WERI-Rb-1 (cell line): ENCODE measurements around the gene C2CD4D.
A peak's percentile ranks its signal among the peaks of the same experiment; 100 is the strongest.

Experiments used
- DNase-seq: peaks from one replicate; pipeline ENCODE4 v3.0.0-alpha.2; 2020
- H3K27ac ChIP-seq: fragments of 250-450 bp; sonication (Bioruptor Pico); 2 replicates; pipeline ENCODE4 v1.5.1; 2020; ENCODE audit warnings: mild to moderate bottlenecking, moderate library complexity
- H3K27me3 ChIP-seq: fragments of 250-450 bp; sonication (Bioruptor Pico); 2 replicates; pipeline ENCODE4 v1.5.1; 2021; ENCODE audit warnings: mild to moderate bottlenecking, low read depth, moderate library complexity; ENCODE audit not compliant: insufficient read depth, severe bottlenecking
- H3K36me3 ChIP-seq: fragments of 250-450 bp; sonication (Bioruptor Pico); 2 replicates; pipeline ENCODE4 v1.5.1; 2020; ENCODE audit warnings: mild to moderate bottlenecking, moderate library complexity
- H3K4me3 ChIP-seq: 2 replicates; pipeline ENCODE4 v1.5.1; 2011; ENCODE audit warnings: low read depth, mild to moderate bottlenecking, control low read depth, low read length
- H3K9me3 ChIP-seq: fragments of 250-450 bp; sonication (Bioruptor Pico); 2 replicates; pipeline ENCODE4 v1.5.1; 2021; ENCODE audit warnings: mild to moderate bottlenecking, moderate library complexity; ENCODE audit not compliant: severe bottlenecking
- TF ChIP-seq, protein P1 (sequence below): IDR thresholded peaks from 2 replicates; pipeline ENCODE4 v1.5.1; 2011; ENCODE audit warnings: low read depth, mild to moderate bottlenecking, control low read depth, inconsistent platforms, low read length

Gene C2CD4D

DNA sequence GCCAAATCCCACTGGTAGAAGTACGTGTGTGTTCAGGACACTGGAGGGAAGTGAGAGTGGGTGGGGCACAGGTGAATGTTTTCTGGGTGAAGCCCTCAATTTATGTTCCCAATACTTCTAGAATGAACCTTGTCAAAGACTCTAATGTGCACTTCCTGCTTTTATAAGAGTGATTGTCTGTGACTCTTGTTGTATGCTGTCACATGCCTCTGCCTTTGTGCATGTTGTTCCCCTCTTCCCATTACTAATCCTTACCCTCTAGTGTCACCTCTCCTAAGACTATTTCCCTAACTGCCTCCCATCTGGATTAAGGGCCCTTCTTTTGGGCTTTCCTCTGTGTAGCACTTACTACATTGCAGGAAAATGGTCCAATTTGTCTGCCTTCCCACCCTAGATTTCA lies 31.9 kb downstream of the C2CD4D start:
- peak overlapping the region; percentile 2; the same call in 1 of the 2 replicates for H3K27ac ChIP-seq

DNA sequence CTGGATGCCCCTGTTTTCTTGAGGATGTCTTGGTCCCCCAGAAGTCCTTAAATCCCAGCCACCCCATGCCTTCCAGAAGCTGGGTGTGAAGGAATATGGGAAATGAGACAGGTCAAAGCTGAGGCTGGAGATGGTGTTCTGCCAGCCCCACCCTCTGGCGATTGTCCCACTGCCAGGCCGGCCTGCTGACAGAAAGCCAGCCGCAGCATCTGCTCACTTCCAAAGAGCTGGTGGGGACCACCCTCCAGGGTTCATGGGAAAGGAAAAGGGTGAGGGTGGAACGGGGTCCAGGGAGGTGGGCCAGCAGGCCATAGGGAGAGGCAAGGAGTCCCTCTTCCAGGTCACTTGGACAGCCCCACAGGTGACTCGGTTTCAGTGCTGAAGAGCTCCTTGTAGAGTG lies 32.5 kb downstream of the C2CD4D start:
- H3K27me3 ChIP-seq: no peaks in the 10 kb centered on the region
- no peak overlapping the region for H3K27ac ChIP-seq
- TF ChIP-seq, protein P1, sequence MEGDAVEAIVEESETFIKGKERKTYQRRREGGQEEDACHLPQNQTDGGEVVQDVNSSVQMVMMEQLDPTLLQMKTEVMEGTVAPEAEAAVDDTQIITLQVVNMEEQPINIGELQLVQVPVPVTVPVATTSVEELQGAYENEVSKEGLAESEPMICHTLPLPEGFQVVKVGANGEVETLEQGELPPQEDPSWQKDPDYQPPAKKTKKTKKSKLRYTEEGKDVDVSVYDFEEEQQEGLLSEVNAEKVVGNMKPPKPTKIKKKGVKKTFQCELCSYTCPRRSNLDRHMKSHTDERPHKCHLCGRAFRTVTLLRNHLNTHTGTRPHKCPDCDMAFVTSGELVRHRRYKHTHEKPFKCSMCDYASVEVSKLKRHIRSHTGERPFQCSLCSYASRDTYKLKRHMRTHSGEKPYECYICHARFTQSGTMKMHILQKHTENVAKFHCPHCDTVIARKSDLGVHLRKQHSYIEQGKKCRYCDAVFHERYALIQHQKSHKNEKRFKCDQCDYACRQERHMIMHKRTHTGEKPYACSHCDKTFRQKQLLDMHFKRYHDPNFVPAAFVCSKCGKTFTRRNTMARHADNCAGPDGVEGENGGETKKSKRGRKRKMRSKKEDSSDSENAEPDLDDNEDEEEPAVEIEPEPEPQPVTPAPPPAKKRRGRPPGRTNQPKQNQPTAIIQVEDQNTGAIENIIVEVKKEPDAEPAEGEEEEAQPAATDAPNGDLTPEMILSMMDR: no peak
- H3K9me3 ChIP-seq: peaks cover 4% of the 10 kb centered on the region
- DNase-seq: no peak
- no peaks in the 10 kb centered on the region for H3K36me3 ChIP-seq
- H3K4me3 ChIP-seq: no peak overlapping the region

More for the DNA sequence above, 31.9 kb downstream of the C2CD4D start:
- Histone ChIP-seq H3K4me3 (no peak overlapping the region), H3K36me3 (no peaks in the 10 kb centered on the region), H3K27me3 (no peaks in the 10 kb centered on the region), H3K9me3 (peaks cover 4% of the 10 kb centered on the region)
- TF ChIP-seq, protein P1: no peak
- DNase-seq: no peak

DNA sequence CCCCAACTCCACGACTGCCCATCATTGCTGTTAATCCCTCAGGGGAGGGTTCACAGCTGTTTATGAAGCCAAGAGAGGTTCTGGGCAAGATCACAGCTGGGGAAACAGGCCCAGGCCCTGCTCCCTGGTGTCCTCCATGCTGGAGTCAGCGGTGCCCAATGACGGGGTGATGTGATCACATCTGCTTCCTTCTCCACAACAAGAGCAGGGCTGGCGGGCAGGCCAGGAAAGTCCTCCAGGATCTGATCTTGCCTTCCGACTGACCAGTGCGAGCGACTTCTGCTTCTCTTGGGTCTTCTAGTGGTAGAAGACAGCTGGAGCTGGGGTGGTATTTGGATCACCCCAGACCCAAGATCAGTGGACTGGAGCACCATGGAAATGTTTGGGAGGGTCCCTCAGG lies 33.5 kb downstream of the C2CD4D start:
- H3K27me3 ChIP-seq: no peaks in the 10 kb centered on the region
- H3K4me3 ChIP-seq: no peak overlapping the region
- TF ChIP-seq, protein P1: no peak
- DNase-seq: no peak
- no peak overlapping the region for H3K27ac ChIP-seq
- peaks cover 4% of the 10 kb centered on the region for H3K9me3 ChIP-seq
- no peaks in the 10 kb centered on the region for H3K36me3 ChIP-seq

DNA sequence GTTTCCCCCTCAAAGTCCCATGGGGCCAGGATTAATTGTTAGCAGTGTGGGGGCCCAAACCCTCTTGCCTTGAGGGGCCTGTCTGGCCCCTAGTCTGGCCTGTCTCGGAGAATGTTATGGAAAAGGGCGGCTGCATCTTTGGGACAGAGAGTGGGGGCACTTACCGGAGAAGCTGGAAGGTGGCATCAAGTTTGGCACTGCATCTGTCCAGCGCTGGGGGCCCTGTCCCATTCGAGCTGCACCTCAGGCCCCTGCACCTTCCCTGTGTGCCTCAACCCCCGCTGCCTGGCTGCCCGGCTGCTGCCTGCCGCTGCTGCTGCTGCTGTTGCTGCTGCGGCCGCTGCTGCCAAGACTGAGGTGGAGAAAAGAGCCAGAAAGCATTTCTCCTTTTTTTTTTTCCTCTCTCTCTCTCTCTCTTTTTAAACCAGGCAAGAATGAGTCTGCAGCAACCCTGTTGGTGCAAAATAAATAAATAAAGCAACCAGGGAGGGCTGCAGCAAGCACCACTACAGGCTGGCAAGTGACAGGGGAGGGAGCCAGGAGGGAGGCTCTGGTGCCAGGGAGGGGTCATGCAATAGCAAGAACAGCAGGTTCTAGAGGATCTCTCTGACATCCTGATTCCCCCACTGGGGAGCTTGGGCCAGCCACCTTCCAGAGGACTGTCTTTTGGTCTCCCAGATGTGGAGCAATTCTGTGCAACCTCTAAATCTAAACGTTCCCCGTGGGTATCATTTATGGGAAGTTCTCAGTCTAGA lies 34.4 kb downstream of the C2CD4D start, which contains the start of gene LINGO4:
TSS of gene LINGO4 (minus strand) at position 354 of the 755 bp plus-strand sequence. CDS start 2,715 bp downstream, outside the sequence.
- H3K27ac ChIP-seq: no peak within 1 kb of the TSS
- TF ChIP-seq, protein P1: no peak
- H3K27me3 ChIP-seq: no peaks in the 10 kb centered on the region
- no peak within 1 kb of the TSS for H3K4me3 ChIP-seq
- peaks cover 4% of the 10 kb centered on the region for H3K9me3 ChIP-seq
- no peaks in the 10 kb centered on the region for H3K36me3 ChIP-seq
- DNase-seq: no peak

DNA sequence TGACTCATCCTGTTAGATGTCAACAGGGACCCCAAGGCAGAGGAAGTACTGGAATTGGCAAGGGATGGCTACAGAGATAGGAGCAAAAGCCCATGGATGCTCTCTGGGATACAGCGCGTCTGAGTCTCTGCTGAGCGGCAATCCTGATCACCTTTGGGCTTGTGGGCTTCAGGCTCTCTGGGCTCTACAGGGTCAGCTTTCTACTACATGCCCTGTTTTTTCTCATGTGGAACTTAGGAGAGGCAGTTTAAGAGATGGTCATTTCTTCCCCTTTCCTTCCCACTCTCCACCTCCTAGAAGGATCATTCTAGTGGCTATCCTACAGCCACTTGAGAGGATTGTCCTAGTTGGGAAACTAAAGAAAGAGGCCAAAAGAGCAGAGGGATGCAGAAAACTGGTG lies 35.7 kb downstream of the C2CD4D start:
- DNase-seq: peak; percentile 5

More for the DNA sequence above, 35.7 kb downstream of the C2CD4D start:
- H3K9me3 ChIP-seq: peaks cover 3% of the 10 kb centered on the region
- no peaks in the 10 kb centered on the region for H3K27me3 ChIP-seq
- TF ChIP-seq, protein P1: no peak
- no peaks in the 10 kb centered on the region for H3K36me3 ChIP-seq
- no peak overlapping the region for H3K4me3 ChIP-seq
- no peak overlapping the region for H3K27ac ChIP-seq
